SW 1271 (cell line): Measurements from ENCODE around the gene LDLRAD3.
A peak's percentile ranks its signal among the peaks of the same experiment; 100 is the strongest.

ENCODE experiments used
- DNase-seq, 2 experiments: peaks; one replicate each; lab custom pipeline; 2025; lab: John Stamatoyannopoulos, UW

Gene LDLRAD3

DNA sequence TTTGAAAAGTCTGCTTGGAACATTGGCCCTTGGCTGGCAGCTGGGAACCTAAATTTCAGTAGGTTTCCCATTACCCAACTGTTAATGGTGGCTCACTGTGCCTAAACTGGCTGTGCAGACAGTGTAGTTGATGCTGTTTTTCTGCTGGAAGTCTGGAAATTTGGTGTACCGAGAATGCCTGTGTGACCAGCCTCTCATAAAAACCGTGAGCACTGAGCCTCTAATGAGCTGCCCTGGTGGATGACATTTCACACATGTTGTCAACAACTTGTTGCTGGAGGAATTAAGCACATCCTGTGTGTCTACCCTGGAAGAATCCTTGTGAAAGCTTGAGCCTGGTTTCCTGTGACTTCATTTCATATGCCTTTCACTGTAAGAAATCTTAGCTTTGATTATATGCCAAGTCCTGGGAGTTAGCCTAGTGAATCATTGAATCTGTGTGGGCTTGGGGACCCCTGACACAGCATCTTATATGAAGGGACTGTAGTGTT is 131.1 kb downstream of the LDLRAD3 start:
- DNase-seq: peak in 1 of 2 experiments; percentile 39

DNA sequence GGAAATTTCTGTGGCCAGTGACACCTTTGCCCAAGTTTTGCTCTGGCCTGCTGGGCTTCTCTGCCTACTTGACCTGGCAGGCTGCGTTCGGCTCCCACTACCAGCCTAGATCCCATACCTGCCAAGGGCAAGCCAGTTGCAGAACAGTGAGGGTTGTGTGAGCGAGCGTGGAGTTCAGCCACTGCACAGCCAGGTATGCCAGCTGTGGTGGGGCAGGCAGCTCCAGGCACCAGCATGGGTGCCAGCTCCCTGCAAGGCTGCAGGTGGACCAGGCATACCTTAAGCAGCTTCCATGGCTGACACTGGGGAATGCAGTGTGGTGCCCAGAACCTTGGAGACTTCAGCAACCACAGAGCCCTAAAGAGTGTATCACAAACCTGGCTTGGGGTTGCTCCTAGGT is 133.5 kb downstream of the LDLRAD3 start:
- no peak for DNase-seq

DNA sequence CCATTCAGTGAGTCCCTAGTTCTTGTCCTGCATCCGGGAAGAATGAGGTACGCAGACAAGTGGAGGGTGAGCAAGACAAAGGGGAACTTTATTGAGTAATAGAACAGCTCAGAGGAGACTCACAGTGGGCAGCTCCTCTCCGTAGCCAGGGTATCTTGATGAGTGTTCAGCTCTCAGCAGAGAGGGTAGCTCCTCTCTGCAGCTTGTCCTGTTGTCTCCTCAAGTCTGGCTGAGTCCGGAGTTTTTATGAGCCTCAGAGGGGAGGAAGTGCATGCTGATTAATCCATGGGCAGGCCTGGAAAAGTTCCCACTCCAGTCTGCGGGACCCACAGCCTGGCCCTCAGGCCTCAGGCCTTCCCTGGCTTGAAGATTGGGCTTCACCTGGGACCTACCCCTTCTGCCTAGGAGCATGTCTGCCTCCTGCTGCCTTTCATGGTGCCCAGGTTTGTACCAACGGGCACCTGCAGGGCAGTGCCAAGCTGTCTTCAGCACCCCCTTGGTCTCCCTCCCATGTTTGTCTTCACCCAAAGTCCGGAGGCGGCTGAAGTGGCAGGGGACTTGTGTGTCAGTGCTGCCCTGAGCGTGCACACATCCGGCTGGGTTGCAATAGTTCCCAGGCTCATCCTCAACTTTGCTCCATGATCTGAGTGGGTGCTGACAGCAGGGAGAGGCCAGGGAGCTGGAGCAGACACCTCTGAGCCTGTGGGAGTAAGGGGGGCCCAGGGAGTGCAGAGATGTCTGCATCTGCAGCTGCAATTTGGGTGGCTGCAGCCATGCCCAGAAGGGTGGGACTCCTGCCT is 134.2 kb downstream of the LDLRAD3 start:
- no peak for DNase-seq

DNA sequence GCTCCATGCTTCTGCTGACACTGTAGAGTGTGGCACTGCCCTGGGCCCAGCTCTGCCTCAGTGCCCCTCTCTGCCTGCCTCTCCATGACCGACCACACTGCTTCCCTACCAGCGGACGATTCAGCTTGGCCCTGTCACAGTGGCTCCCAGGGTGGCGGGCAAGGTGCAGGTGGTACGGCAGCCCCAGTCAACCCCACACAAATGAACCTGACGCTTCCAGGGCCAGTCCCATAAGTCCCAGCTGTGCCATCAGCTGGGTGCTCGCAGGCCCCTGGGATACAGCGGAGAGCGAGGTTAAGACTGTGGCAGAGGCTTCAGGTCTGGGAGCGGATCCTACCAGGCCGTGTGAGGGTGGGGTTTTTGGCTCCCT is 134.8 kb downstream of the LDLRAD3 start:
- no peak for DNase-seq

DNA sequence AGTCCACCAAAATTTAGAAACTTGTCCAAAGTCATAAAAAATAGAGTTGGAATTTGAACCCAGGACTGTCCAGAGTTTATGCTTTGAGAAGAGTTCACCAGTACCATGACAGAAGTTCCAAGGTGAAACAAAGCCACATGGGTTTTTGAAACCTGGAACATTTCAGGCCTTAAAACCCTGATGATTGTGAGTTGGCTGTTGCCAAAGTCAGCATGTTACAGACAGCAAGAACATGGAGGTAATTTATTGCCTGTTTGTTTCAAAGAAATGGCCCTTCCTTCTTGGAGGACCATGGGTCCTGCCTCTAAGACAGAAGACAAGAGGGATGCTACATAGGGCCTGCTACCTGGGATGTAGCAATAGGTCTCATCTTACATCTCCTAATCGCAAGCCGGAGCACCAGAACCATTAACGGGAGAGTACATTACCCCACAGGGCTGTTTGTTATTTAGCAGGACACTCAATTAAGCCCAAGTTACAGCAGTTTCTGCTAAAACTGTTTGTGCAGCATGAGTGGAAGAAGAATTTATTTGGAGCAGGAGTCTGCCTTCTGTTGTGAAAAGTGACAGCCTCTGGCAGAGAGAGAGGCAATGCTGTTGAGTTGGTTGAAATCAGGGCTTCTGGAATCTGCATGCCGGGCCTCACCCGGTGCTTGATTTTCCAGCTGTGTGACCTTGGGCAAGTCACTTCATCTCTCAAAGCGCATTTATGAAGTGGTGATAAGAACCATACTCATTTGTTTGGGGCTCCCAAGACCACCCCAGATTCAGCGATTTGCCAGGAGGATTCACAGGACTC is 136.2 kb downstream of the LDLRAD3 start:
- DNase-seq: no peak

DNA sequence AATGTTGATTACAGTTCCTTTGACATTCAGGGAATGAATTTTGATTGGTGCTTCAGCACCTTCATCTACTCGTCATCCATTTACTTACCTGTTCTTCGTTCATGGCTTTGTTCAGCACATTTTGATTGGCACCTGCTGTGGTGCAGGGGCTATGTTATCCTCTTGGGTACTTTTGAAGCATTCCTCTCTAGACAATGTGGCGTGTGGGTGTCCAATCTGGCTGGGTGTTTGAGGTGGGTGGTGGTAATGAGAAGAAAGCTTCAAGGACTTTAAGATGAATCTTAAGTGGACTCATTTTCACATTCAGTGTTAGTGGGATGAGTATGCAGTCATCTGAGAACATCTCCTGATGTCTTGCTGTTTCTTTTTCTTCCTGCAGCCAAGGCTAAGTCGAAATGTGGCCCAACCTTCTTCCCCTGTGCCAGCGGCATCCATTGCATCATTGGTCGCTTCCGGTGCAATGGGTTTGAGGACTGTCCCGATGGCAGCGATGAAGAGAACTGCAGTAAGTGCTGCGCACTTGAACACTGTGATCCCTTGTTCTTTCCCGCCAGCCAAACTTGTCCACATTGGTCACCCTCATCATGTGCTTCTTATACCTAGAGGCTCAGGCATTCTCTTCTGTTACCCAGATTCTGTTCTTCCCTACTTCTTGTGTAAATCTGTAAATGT is 137.5 kb downstream of the LDLRAD3 start:
- DNase-seq: no peak

DNA sequence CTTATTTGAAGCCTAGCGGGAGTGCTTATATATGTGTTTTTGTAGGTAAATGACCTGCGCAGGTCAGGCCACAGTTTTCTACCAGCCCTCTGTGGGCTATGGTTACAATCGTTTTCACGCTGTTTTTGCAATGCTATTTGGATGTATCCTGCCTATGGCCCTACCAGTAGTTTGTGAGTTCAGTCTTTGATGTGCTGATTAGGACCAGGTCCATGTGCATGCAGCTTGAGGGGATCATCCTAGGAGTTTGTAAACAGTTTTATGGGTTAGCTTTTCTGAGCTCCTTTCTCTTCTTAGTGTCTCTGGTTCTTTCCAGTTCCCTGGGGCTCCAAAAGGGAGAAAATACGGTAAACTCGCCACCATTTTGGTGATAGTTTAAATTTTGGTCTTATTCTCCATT is 142.5 kb downstream of the LDLRAD3 start:
- no peak for DNase-seq

DNA sequence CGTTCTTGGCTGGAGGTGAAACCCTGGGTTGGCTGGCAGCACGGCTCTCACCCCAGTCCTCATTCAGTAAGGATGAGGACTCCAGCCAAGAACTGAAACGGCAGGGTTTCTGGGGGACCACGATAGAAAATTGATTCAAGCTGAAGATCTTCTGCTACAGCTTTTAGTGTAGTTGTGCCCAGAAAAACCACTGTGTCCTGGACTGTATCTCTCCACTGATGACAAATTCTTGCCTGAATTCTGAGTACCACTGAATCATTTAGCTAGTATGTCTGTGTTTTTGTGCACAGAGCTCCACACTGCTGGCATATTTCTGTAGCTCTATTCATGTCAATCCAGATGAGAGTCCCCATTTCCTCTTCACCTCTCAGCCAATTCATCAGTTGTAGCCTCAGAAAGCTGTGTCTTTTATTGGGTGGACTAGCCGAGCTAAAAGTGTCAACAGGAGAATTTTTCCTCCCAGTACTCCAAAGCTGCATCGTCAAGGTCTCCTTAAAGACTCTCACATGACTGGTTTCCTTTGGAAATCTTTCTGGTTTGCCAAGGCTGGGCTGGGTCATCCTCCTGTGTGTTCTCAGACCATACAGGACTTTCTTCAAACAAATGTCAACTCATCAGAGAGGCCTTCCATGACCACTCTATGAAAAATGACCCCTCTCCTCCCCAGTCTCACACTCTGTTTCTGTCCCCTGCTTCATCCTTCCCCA is 144.6 kb downstream of the LDLRAD3 start:
- no peak for DNase-seq

DNA sequence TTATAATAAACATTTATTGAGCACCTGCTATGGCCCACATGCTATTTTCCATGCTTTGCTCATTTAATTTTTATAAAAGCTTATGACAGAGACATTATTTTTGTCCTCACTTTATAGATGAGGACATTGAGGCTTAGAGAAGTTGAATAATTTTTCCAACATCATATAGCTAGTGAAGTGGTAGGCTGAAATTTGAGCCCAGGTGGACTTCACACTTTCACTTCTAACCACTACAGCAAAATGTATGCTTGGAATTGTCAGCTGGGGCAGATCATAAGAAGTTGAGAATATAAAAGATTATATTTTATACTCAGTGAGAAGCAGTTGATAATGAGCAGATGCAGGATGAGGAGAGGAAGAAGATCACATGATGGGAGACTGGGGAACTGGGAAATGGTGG is 146.1 kb downstream of the LDLRAD3 start:
- DNase-seq: no peak

DNA sequence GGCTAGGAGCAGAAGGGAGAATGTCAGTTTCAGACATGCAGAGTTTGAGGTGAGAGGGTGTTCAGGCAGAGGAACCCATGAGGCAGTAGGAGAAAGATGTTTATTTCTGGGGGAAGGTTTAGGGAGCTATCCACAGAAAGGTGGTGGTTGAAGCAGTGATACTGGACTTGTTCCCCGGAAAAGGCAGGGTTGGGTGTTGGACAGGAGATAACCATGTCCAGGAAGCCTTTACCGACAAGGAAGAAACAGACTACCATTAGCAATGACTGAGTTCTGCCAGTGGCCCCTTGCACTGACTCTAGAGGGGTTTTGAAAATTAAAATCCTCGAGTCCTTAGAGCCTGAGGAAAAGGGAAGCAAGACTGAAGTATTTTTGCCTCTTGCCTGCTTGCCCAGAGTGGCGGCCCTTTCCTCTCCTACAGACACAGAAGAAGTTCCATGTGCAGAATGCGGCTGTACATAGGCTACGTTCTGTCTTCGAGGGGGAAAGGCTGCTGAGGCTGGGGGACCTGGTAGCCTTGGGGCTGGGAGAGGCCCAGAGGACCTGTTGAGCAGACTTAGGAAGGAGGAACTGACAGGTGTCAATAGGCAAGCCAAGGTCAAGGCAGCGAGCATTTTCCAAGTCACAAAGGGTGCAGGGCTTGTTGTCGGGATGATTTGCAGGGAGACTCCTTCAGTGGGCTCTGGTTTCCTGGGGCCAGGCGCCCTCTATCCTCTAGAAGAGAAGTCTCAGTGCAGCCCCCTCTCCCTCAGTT is 146.7 kb downstream of the LDLRAD3 start:
- no peak for DNase-seq

DNA sequence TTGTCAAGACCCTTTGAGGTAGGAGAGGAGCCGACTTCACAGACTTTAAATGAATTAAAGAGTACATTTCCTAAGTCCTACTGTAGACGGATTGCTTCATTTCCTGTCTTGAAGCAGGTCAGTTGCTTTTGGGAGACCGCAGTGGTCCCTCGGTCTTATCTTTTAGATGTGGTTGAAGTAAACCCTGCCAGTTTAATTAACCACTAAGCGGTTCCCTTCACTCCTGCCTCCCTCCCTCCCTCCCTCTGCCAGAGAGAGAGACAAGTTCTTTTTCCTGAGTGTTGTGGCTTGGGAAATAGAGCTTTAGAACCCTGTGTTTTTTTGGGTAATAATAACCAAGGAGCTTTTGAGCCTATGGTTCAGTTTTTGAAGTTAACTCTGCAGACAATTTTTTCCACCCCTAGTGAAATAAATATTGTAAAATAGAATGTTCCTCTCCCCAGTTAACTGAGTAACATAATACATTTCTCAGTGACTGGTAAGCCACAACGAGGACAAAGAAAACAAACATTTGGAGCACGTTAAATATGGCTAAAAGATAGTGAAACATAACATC is 147.5 kb downstream of the LDLRAD3 start:
- no peak for DNase-seq

DNA sequence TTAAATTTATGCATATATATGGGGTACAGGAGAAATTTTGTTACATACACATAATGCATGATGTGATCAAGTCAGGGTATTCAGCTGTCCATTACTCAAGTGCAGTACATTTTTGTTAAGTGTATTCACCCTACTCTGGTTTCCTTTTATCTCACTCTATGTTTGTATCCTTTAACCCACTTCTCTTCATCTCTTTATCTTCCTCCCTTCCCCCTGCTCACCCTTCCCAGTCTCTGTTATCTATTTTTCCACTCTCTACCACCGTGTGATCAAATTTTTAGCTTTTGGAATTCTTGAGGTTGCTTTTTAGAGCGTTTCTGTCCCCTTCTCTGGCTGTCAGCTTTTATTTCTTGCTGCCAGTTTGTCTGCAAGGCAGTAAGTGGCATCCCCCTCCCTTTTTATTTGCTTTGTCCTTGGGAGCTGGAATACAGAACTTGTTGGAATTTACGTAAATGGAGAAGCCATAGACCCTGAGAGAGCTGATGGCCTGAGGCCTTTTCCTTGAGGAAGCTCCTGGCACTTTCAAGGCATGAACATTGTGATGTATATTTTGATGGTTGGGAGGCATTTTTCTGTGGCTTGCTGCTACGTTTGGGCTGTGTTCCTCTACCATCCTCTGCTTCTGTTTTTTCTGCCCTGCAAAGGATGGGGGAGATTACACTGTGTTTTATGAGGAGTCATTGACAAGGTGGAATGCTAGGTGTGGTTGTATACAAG is 148.6 kb downstream of the LDLRAD3 start:
- DNase-seq: no peak

DNA sequence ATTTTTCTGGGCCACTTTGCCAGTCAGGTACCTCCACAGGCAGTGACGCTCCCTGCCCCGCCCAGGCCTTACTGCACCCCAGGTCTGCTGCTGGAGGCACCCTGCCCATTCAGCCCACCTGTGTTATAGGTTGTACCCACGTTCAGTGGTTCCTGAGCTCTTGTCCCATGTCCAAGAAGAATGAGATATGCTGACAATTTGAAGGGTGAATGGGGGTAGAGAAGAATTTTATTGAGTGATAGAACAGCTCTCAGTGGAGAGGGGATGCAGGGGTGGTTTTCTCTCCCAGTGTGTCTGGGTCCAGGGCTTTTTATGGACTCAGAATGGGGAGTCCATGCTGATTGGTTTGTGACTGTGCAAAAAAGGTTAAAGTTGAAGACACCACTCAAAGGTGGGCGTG is 149.7 kb downstream of the LDLRAD3 start:
- no peak for DNase-seq

DNA sequence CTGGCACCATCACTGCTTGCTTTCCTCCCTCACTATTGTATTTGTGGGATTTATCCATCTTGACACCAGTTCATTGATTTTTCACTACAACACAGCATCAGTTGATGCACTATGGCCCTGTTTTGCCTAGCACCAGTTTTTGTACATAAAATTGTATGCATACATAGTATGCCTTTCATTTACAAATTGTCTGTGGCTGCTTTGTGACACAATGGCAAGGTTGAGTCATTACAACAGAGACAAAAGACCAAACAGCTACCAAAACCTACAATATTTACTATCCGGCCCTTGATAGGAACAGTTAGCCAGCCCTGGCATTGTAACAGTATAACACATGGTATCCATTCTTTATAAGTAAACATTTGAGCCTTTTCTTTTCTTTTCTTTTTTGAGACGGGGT is 150.3 kb downstream of the LDLRAD3 start:
- no peak for DNase-seq

DNA sequence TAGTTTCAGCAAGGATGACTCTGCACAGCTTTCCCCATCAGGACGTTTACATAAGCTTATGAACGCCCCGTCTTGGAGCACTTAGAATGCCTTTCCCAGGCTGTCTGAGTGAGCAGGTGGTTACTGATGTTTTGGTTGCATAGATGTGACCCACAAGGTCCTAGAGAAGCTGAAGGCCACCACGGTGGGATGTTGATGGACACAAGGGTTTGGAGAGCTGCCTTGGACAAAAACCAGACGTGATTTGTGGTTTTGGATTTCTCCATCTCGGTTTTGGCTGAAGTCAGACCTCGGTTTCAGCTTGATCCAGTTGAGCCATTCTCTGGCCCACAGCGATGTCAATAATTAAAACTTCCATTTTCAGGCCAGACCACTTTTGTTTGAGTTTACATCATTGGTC is 151.9 kb downstream of the LDLRAD3 start:
- no peak for DNase-seq

DNA sequence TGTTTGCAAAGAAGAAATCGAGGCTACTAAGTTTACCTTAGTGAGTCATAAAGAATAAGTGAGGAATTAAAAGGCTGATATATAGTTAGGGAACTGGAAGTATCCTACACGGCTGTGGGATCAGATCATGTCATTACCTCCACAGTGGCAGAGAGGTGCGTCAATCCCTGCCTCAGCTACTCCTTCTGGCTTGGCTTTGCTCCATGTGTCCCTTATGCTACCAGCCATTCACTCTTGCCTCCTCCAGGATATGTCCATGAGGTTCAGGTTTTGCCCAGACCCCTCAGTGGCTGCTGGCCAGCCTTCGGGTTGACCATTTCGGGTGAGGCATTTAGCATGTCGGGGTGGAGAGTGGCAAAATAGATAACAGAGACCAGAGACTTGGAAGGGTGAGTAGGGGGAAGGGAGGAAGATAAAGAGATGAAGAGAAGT is 153.4 kb downstream of the LDLRAD3 start:
- no peak for DNase-seq

DNA sequence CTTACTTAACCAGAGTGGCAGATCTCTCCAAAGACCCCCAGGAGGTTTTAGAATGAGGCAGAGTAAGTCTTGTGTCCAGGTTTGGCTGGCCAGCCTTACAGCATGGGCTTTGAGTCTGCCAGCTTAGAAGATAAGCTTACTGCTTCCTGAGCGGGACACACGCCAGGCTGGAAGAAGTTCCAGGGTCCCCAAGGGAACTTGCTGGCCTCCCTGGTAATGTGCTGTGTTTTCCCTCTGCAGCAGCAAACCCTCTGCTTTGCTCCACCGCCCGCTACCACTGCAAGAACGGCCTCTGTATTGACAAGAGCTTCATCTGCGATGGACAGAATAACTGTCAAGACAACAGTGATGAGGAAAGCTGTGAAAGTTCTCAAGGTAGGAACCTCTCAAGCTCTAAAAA is 154.2 kb downstream of the LDLRAD3 start:
- DNase-seq: no peak

DNA sequence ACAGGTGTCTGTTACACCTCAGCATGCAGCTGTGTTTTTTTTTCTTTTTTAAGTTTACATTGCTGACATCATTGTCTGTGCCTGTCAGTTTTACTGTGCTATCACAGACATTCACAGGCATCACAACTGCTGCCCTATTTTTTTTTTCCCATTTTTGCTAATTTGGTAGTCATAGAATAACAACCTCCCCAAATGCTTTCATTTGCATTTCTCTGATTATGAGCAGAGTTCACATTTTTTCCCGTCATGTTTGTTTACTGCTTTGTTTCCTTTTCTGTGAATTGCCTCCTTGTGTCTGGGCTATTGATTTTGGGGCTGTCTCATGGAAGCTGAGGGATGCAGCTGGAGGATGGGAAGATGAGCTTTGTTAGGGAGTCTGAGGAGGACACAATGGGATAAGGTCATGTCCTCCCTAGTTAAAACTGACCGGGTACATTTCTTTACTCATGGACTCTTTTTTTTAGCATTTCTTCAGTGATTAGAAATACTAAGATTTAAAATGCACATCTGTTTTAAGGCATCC is 155.1 kb downstream of the LDLRAD3 start:
- no peak for DNase-seq

DNA sequence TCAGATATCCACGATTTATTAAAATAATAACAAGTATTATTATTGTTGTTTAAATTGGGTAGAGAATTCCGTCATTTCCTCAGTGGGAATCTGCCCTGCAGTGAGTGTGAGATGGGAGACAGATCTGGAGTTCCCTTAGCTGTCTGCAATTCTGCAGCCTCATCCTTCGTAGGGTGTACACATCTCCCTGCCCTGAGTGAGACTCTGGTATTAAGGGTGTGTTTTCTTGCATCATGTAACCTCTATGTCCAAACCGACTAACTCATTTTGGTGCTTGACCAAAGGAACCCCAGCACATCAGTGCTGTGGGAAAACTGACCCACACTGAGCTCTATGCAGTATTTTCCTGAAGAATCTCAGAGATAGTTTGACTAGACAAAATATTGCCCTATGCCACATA is 157.6 kb downstream of the LDLRAD3 start:
- DNase-seq: no peak

DNA sequence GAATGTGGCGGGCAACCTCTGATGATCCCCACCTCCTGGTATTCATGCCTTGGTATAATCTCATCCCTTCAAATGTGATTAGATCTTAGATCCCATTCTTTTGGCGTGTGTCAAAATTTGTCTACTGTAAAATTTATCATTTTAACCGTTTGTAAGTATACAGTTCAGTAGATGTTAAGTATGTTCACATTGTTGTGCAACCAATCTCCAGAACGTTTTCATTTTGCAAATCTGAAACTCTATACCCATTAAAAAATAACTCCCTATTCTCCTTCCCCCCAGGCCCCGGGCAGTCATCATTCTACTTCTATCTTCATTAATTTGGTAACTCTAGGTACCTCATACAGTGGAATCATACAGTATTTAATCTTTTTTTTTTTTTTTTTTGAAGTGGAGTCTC is 159.0 kb downstream of the LDLRAD3 start:
- no peak for DNase-seq
